Skin of body (tissue), 2 donors: ENCODE results near the gene AUTS2. TPM values are rescaled to one million over a fixed set of nuclear protein-coding genes. Genes with fewer than 3 reads are reported as not detected.

Source experiments
- DNase-seq: peaks from one replicate; lab custom pipeline; 2025; lab: John Stamatoyannopoulos, UW
- total RNA-seq: library from RNA; depleted of rRNA; stranded (reverse); fragments of >200 nt; gene quantifications from one replicate; pipeline ENCODE4 v1.2.3, GENCODE V29; 2014

AUTS2 gene
- total RNA-seq, 1 donor from 2014 or later, result 61.0 TPM

DNA sequence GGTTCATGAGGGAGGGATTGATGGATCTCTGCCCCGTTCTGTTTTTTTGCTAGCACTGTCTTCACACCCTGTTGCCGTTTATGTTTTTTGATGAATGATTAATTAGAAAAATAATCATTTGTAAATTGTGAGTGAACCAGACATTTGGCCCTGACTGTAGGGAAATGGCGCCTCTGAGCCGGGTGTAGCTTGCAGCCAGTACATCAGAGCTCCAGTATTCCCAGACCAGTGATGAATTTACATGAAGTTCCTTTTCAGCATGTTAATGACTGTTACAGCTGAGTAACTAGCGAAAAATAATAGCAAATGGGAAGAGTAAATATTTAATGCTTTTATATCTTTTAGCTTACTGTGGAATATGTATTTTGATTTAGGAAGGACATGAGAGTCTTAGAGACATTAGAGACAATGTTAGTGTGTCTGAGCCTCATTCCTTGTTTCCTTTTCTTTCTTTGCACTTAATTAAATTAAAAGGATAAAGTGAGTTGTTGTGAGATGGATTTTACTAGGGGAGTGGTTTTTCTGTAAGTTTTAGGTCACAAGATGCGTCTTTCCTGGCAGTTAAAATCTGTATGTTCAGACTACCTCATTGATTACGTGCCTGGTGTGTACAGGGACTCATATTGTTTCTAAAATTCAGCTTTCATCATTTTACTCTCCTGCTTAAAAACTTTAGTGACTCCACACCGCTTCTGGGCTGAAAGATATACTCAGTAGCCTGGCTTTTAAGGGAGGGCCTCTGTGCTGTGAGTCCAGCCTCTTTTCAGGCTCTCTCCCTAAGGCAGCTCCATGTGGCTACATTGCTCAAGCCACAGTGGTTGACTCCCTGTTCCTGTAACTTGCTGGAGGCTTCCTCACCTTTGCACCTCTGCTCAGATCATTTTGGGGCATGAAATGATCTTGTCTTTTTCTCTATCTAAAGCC lies 86.4 kb downstream of the AUTS2 start:
- no peak for DNase-seq

DNA sequence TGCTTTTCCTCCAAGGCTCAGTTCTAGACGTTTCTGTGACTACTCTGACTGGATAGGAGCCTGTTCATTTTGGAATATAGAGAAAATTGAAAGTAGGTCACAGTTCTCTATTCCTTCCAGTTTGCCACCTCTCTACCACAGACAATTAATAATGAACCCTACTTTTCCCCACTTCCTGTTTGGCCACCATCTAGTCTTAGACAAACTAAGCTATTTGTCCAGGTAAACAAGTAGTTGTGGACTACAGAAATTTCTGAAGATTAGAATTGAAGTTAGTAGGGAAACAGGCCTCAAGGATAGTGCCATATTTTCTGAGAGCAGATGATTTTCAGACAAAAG lies 87.0 kb downstream of the AUTS2 start:
- DNase-seq, result no peak

DNA sequence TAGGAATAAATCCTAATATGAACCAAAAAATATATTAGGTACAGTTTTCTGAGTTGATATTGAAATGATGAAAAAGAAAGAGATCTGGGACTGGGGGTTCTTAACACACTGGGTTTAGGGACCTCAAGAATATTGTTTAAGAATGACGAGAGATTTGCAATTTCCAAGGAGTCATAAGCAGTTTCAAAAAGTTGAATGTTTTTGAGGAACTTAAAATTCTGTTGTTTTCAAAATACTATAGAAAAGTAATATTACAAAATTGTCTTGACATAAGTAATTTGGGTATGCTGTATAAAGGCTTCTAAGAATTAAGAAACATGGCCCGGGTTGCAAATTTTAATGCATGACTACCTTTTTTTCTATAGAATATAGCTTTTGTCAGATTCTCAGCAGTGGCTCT lies 88.1 kb downstream of the AUTS2 start:
- no peak for DNase-seq

DNA sequence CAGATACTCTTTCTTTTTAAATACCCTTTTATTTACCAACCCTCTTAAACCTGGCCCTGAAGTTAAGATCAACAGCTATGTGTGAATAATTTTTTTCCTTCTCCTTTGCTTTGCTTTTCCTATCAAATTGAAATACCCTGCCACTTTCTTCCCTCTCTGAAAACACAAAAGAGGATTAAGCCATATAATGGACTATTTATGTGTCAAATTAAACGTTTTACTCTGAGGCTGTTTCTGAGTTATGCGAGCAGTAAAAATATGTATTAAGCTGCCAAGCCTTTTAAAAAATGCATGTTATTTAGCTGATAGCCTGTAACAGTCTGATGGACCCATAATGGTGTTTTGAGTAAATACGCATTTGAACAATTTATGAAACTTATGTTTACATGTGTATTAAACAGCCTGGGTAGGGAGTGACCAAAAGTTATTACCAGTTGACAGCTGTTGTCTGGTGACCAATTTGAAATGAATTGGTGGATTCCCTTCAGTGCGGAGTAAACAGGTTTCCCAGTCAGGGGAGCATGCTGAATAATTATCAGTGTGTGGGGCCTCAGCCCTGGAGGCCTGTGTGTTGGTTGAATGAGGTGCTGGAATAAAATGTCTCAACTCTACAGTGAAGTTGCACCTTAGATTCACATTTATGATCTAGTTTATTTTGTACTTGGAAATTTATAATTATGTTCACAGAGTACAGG lies 89.6 kb downstream of the AUTS2 start:
- no peak for DNase-seq

DNA sequence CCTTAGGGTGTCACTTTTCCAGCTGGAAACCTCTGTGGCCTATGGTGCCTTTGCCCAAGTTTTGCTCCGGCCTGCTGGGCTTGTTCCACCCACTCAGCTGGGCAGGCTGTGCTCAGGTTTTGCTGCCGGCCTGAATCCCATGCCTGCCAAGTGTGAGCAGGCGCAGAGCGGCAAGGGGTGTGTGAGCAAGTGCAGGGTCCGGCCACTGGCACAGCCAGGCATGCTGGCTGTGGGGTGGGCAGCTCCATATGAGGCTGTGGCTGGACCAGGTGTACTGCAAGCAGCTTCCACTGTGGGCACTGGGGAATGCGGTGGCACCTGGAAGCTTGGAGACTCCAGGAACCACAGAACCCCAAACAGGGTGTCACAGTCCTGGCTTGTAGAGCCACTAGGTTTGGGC lies 92.1 kb downstream of the AUTS2 start:
- no peak for DNase-seq

DNA sequence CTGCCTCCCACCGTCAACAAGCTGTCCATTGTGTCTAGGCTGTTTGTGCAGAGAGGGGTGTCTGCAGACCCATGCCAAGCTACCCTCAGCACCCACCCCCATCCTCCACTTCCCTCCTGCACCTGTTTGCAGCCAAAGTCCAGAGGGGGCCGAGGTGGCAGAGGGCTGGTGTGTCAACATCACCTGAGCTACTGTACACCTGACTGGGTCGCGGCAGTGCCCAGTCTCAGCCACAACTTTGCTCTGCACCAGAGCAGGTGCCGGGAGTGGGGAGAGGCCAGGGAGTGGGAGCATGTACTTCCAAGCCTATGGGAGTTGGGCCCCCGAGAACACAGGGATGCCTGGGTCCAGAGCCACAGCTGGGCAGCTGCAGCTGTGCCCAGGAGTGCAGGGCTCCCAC lies 93.1 kb downstream of the AUTS2 start:
- DNase-seq, result no peak

DNA sequence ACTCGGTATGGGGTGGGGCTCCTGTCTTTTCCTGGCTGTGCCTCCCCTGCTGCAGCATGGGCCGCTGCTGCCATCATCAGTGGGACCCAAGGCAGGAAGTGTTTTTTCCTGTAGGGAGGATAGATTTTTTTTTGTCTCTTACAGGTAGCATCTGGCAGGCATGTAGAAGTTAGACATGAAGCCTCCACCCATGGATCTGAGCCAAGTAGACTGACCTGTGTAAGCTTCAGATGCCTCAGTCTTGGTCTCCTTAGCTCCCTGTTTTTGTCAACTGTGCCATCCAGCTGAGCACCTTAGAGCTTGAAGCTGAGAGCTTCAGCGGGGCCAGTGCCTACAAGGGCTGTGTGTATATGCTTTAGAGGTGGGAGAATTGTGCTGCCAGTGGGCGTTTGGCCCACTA lies 93.5 kb downstream of the AUTS2 start:
- no peak for DNase-seq

DNA sequence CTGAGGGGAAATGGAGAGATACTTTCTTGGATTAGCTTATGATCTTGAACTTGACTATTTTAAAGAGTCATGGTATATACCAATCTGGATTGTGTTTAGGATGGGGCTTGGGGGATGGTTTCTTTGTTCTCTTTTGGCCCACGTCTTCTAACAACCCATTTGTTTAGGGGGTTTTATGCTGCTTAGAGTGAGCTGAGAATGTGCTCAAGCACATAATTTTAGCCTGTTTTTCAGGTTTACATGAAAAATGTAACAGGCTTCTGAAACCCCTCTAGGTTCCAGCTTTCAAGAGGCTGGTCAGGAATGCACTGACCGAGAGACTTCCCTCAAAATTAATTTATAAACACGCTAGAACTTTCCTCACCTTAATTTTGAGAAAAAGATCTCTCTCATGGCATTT lies 94.3 kb downstream of the AUTS2 start:
- no peak for DNase-seq

DNA sequence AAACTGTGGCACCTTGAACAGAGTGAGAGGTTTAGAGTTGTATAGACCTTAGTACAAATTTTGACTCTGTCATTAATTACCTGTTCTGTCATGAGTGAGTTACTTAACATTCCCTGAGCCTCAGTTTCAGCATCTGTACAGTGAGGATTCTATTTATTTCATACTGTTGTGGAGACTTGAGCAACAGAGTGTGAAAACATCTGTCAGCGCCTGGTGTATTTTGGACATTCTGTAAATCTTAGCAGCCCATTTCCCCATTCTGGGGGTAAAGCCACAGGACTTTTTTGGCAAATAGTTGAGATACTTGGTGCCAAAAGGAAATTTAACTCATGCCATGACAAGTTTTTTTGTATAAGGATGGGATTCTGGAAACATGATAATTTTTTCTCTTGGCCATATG lies 94.8 kb downstream of the AUTS2 start:
- no peak for DNase-seq

DNA sequence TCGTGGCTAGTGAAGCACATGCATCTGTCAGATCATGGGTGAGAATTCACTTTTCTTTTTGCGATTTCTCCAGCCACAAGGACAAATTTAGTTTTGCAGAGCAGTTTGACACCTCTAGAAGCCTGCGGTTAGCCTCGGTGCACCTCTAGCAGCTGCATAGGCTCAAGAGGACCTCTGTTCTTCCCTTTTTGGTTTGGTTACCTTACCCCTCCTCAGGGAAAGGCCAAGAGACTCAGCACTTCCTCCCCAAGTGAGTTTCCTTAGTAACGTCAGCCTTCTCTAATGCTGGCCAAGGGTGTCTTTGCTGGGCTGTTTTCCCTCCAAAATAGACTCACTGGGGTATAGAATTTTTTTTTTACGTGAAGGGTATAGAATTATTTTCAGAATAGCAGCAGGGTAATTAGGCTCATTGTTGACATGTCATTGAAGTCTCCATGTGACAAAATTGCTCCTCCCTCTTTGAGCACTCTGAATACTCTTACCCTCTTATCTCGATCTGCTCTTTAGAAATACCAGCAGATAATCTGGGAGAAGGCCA lies 97.8 kb downstream of the AUTS2 start:
- DNase-seq, result no peak

DNA sequence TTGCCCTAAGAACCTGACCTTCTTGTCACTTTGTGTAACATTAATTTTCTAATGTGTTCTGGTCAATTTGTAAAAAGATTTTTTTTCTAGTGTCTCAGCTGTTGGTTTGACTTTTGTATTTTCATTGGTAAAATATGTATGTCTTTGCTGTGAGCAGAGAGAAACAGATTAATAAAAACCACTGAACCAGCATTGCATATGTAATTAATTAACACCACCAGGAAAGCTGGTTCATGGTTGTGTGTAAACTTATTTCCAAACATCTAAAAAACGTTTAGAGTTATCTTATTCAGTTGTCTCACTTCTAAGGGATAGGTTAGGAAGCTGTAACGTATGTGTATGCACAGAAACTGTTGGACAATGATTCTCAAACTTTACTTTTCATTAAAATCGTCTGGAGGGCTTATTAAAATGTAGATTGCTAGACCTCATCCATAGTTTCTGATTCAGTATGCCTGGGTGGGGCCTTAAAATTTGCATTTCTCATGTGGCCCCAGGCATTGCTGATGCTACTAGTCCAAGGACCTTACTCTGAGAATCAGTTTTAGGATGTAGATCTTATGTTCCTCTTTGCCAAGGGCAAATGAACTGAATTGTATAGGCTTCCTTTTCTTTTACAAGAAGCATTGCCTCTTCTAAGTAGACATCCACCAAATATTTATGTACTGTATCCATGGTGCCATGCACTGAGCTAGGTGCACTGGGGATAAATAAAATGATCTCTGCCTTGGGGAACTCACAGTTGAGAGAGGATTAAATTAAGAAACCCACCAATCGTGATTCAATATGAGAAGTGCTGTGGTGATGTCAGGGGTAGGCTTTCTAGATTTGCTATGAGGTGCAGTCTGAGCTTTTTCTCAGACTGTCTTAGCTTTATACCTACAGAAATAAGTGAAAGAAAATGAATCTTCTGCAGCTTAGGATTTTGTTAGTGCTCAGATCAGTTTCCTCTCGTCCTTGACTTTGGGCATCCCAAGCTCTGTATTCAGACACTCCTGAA lies 98.7 kb downstream of the AUTS2 start:
- no peak for DNase-seq

DNA sequence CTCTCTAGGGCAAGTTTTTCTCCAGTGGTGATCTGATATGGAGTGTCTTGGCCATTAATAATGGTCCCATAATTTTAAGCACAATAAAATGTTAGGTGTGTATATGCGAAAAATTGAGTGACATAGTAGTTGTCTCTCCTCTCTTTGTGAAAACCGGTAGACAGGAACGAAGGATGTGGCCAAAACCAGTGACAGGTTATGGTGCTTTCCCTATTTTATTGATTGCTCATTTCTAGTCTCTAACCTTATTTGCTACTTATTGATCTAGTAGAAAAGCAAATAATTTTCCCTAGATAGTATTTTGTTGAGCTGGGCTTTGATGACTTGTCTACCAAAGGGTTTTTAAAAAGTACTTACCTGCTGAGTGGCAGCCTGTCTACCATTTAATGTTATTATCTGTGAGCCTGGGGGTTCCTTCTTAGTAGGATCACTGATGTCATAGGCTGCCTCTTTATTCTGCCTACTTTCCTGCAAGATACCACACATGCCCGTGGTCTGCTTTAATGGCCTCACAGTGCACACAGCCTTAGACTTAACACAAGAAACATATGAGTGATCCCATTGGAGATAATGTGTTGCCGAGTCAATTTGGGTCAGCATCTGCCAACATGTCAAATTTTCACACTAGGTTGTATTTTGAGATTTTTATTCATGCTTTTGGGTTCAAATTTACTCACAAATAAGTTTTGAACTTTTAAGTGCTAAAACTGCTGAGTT lies 100.0 kb downstream of the AUTS2 start:
- no peak for DNase-seq

DNA sequence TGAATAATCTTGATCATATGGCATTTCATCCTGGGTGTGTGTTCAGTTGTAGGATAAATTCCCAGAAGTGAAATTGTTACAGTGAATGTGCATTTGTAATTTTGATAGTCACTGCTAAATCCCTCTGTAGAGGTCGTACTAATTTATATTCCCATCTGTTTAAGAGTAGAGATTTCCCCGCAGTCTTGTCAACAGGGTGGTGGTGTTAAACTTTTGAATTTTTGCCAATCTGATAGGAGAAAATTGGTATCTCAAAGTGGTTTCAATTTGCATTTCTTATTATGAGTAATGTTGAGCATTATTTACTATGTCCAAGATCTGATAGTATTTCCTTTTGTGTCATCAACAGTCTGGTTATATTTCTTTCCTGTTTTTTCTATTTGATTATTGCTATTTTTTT lies 101.7 kb downstream of the AUTS2 start:
- DNase-seq, result no peak

DNA sequence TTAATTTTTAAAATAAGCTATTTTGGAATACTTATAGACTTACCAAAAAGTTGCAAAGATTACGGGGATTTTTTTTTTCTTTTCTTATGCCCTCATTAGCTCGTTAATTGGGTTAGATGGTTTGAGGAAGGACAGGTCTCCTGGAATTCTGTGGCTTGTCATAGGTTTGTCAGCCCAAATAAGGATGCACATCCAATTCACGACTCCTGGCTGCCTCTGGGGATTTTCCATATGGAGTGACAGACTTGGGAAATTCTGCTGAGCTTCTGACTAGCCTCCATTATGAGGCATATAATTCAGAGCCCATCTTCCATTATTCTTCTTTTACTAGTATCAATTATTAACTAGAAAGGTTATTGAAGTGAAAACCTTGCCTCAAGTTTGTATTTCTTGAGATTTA lies 102.1 kb downstream of the AUTS2 start:
- no peak for DNase-seq

DNA sequence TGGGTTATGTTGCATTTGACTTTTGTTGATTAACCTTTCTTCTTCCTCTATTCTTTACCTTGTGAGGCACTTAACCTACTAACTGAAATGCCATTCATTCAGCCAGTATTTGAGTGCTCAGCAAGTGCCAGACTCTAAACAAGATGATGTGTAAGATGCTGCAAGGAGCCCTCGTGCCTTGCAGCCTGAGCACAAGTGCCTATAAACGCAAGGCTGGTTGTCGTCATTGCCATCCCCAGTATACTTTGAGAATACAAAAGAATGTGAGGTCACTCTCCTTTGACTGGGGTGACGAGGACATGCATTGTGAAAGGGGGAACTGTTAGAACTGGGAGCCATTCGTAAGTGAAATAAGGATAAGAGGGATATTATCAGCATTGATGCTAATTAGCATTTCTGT lies 103.0 kb downstream of the AUTS2 start:
- no peak for DNase-seq

DNA sequence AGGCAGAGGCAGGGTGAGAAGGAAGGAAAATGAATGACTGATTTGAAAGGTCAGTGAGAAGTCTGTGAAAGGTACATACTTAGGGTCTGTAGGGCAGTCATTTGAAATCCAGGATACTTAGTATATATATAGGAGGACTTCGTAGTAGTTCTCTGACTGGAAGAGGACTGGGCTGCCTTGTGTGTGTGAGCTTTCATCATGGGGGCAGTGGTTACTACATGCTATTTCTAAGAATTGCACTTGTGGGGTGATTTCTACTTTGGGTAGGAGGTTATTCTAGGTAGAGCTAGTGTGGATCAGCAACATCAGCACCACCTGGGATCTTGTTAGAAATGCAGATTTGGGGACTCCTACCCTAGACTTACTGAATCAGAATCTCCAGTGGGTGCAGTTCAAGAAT lies 104.1 kb downstream of the AUTS2 start:
- DNase-seq, result no peak

DNA sequence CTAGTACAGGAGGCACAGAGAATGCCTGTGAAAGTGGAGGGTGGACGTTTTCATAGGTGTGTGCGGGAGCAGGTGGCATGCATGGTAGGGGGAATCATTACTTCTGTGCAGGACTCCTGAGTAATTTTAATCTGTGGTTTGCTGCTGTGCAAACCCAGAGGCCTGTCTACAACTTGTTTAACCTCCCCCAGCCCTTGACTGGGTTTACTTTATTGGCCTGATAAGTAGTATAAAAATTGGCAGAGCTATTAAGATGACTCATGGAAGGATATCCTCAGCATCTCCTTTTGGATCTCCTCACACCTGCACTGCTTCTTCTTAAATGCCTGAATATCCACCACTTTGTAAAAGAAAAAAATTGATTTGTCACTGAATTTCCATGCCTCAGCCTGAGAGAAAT lies 104.8 kb downstream of the AUTS2 start:
- DNase-seq, result no peak

DNA sequence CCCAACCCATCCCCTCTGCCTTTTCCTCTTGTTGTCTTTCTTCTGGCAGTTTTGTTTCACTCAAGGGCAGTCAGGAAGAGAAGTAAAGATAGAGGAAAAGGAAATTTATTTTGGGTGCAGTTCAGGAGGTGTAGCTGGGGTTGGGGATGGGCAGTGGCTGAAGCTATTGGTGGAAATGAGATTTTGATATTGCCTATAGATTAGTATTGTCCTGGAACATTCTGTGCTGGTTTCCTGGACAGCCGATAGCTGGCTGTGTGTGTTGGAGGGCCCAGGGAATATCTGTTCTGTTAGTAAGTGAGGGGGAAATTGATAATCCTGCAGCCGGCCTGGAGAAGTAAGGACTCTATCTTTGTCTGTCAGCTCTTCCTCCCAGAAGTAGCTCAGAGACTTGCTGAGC lies 107.8 kb downstream of the AUTS2 start:
- DNase-seq, result no peak

DNA sequence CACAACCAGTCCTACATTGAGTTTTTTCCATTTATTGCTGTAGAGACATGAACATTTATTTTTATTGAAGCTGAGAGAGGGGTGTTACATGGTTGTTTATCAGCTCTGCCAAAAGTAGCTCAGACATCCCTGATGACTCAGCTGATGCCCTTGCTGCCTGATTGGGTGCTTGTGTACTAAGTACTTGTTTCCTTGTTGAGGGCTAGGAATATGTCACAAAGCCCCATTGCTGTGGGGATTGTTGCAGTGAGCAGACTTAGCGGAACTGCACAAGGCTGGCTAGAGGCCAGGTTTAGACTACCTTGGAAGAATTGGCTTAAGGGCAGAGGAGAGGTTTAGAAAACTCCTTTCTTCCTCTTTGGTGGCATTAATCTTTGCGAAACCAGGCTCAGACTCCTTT lies 110.6 kb downstream of the AUTS2 start:
- peak; percentile 8 for DNase-seq

DNA sequence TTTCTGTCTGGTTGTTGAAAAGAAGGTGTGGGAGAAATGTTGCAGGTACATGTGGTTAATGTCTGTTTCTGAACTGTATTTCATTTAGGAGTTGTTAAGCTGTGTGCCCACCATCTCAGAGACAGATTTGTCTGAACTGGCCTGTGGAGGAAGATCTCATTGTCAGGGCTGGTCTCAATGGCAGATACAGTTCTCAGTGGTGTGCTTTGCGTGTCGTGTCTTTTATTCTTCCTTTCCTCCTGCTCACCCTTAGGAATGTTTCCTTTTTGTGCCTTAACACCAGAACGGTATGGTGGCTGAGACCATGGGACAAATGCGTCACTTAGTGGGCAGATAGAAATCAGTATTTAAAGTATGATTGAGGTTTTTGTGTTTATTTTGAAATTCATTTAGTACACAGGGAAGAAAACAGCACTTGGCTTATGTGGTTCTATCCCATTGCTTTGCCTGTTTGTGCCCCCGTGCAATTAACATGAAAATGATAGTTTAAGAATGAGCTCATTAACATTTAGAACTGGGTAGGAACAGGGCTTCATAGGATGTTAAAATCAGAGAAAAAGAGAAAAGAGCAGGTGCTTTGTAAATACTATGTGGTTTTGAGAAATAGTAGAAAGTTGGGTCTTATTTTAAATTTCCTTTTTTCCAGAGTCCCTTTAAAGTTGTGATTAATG lies 112.6 kb downstream of the AUTS2 start:
- DNase-seq, result no peak
